T follicular helper cell (primary cell): ENCODE data around the gene VIPR2.
"Not testable (repeated sequence)": the region's sequence is repeated elsewhere in the genome, so short reads cannot be mapped to it uniquely, and the experiment has no call there.

Source experiments
- DNase-seq: peaks from one replicate; pipeline ENCODE4 v3.0.0-alpha.2; 2020; ENCODE audit warnings: low read depth
- total RNA-seq, 2 experiments: gene quantifications; one replicate each; lab custom pipeline; 2026; lab: John Stamatoyannopoulos, UW

The VIPR2 gene
- total RNA-seq, result 0 to 0.06 reads per million in 2 experiments

- DNase-seq, result no peak
Measured at GRCh38 chr7:159144758-159145489, at the start of gene VIPR2. Gene VIPR2, minus strand, starts transcription at chr7:159144867. Its CDS starts 96 bp downstream, at chr7:159144771.

DNA sequence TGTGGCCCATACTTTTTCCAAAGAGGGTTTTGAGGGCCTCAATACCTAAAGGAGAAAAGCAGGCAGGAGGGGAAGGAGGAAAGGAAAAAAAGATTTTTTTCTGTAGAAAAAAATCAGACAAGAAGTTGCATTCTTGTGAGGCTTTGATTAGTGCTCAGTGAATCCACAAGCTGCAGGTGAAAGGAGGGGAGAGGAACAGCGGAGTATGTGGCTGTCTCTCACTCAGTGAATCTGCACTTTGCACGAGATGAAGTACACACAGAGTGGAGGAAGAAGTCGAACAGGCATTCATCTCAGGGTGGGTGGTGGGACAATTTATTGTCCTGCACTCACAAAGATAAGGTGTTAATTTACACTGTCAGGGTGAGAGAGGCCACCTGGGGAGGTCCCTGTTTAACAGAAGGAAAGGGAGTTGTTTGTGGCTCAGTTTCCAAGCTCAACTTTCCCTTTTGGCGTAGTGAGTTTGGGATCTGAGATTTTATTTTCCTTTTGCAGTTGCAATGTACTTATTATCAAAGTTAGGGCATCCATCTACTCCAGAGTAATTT, 49.0 kb upstream of the VIPR2 start:
- DNase-seq, result no peak

DNA sequence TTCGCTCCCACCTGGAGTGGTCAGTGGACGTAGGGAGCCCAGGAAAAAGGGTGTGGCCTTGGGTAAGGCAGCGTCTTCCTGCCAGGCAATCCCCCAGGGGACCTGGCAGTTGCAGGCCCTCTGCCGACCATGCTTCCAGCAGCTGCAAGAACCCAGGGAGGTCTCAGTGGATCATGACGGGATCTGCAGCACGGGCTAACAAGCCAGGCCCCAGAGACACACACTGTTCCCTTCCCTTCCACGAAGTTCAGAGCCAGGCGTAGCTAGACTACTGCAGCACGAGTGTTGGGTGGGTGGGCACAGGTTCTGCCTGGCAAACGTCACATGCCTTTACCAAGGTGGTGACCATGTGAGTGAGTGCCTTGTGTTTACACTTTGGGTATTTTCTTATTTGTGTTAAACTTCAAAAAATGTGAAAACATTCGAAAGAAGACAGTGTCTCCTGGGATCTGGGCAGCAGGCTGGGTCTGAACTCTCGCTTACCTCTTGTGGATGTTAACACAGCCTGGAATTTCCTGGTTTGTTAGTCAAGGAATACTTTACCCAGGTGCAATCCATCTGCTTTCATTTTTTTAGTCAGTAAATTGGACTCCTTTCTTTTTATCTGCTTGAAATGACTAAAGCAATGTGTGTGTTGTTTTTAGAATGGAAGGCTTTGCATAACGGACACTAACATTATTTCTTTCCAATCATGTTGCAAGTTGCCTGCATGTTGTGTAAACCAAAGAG, 48.2 kb upstream of the VIPR2 start:
- DNase-seq, result no peak

- DNase-seq, result no peak
Measured at GRCh38 chr7:159192013-159192412, 47.3 kb upstream of the VIPR2 start.

DNA sequence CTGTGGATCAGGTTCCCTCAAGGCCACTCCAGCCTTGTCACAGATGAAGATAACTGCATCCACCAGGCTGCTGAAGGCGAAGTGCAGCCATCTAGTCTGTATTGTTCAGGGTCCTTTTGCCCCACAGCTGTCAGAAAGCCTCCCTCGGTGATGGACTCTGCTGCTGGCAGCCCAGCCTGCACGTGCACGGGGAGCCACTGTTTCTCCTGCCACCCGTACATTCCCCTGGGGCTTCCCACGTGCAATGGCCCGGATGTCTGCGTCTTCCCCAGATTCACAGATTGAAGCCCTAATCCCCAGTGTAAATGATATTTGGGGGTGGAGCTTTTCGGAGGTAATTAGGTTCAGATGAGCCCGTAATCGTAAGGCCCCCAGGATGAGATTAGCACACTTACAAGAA, 46.6 kb upstream of the VIPR2 start:
- no peak for DNase-seq

DNA sequence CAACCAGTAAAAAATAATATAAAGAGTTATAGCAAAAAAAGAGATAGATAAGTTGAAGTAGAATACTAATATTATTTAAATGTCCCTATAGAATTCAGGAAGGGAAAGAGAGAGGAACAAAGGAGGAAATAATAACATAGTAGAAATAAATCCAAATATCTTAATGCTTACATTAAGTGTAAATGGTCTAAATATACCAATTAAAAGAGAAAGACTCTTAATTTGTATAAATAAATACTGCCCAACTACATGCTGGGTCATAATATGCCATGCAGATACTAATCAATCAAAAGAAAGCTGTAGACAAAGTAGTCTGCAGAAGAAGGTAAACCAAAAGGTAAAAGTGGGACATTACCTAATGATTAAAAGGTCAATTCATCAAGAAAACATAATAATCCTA, 43.3 kb upstream of the VIPR2 start:
- no peak for DNase-seq

- no peak for DNase-seq
Measured at GRCh38 chr7:159179241-159179640, 34.6 kb upstream of the VIPR2 start.

- no peak for DNase-seq
Measured at GRCh38 chr7:159177284-159177953, 32.8 kb upstream of the VIPR2 start.

GRCh38 chr7:159175792-159176191, 31.1 kb upstream of the VIPR2 start:
- peak; percentile 26 for DNase-seq

DNA sequence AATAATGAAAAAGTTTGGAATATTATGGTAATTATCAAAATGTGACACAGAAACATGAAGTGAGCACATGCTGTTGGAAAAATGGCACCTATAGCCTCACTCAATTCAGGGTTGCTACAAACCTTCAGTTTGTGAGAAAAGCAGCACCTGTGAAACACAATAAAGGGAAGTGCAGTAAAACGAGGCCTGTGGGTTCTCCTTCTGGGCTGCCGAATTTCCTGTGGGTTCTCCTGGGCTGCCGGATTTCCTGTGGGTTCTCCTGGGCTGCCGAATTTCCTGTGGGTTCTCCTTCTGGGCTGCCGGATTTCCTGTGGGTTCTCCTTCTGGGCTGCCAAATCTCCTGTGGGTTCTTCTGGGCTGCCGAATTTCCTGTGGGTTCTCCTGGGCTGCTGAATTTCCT, 30.4 kb upstream of the VIPR2 start:
- DNase-seq, result peak; percentile 9

- DNase-seq, result no peak
Measured at GRCh38 chr7:159172400-159172799, 27.7 kb upstream of the VIPR2 start.

DNA sequence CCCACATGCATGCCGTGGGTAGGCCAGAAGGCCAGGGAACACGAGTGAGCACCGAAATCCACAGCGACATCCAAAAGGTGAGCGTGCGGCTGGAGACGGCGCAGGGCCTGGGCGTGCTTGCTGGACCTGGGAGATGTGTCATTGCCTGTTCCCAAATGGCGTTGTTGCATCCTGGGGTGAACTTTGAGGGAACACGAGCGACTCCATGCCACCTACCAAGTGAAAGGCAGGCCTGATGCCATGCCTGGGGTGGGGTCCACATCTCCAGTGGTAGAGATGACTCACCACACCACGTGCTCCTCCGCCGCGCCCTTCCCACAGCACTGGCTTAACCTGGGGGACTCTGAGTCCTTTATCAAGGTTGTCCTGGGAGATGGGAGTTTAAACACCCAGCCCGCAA, 24.7 kb upstream of the VIPR2 start:
- DNase-seq, result no peak

- no peak for DNase-seq
Measured at GRCh38 chr7:159167139-159167538, 22.5 kb upstream of the VIPR2 start.

DNA sequence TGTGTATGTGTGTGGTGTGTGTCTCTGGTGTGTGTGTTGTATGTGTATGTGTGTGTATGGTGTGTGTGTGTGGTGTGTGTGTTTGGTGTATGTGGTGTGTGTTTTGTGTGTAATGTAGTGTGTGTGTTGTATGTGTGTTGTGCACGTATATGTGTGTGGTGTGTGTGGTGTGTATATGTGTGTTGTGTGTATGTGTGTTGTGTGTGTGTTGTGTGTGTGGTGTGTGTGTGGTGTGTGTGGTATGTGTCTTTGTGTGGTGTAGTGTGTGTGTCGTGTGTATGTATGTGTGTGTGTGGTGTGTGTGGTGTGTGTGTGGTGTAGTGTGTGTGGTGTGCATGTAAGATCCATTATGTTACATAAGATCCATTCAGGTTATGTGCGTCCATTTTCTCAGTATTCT, 21.9 kb upstream of the VIPR2 start:
- no peak for DNase-seq

GRCh38 chr7:159165352-159165751, 20.7 kb upstream of the VIPR2 start:
- DNase-seq, result no peak

- not testable (repeated sequence) for DNase-seq
Measured at GRCh38 chr7:159163703-159164301, 19.1 kb upstream of the VIPR2 start.

DNA sequence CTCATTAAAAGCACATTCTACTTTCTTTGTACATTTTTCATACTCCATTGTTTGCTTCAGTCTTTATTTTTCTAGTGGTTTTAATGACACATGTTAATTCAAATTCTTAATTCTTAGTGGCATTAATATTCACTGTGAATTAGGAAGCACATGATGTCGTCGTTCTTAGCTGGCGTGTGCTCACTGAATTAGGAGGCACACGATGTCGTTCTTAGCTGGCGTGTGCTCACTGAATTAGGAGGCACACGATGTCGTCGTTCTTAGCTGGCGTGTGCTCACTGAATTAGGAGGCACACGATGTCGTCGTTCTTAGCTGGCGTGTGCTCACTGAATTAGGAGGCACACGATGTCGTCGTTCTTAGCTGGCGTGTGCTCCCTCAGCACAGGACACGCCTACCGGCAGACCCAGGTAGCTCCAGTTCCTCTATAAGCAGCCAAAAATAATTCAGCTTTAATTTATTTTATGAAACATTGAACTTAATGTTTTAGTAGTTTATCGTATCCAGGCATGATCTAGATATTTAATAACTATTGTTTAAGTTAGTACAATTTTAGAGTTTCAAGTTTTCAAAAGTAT, 17.5 kb upstream of the VIPR2 start:
- DNase-seq, result not testable (repeated sequence)

- no peak for DNase-seq
Measured at GRCh38 chr7:159160450-159160849, 15.8 kb upstream of the VIPR2 start.

GRCh38 chr7:159159731-159160130, 15.1 kb upstream of the VIPR2 start:
- no peak for DNase-seq

DNA sequence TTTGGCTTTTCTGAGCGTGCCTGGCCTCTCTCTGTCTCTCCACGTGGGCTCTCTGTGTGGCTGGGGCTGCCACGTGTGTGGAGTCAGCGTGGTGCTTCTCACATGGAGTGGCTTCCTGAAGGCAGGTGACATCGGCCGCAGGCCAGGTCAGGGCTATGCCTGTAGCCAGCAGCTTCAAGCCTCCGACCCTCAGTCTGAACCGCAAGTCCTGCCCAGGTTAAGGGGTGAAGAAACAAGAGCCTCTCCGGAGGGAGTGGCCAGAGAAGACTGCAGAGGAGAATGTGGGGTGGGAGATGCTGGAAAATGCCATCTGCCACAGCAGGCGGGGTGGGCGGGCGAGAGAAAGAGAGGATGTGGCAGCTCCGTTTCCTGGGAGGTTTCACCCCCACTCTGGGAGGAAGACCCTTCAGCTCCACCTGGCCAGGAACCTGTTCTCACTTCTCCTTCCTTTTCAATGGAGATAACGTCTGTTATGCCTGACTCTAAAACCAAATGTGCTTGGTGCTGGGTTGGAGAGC, 14.3 kb upstream of the VIPR2 start:
- DNase-seq, result no peak

DNA sequence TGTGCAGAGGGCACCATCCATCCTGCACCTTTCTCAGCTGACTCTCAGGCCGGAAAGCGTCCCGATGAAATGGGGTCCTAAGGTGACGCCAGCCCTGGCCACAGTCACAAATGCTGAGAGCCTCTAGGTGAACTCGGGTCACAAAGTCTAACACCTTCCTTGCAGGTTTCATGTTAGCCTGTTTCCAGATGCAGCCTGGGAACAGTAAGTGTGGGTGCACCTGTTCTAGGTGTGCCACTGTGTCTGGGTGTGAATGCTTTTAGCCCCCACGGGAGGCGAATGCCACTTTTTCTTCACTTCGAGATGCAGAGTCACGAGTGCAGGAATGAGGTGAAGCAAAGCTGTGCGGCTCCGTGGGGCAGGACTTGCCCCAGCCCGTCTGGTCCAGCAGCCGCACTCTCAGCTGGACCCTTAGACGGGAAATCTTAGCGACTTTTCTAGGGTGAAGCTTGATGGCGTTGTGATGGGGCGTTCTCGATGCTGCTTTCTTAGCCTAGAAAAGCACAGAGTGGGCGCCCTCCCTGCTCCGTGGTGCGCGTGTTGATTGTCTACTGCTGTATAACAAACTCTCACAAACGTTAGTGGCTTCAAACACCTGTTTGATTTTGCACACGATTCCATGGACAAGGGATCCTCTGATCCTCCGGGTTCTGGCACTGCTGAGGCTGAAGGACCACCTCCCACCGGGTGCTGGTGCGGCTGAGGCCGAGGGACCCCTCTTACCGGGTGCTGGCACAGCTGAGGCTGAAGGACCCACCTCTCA, 13.6 kb upstream of the VIPR2 start:
- DNase-seq, result no peak
